Kidney (tissue), 14 donors: ENCODE data around the gene TNRC6C. TPM values are rescaled to one million over a fixed set of nuclear protein-coding genes. Genes with fewer than 3 reads are reported as not detected.

ENCODE experiments used
- DNase-seq, 5 donors: peaks; one replicate each; pipeline ENCODE4 v3.0.0-alpha.2; 2013 to 2020
- FAIRE-seq: peaks from 2 replicates; lab custom pipeline; 2012; peaks lifted over from hg19 to GRCh38; lab: Jason Lieb, UNC
- H3K27ac ChIP-seq, 2 donors: one replicate each; pipeline ENCODE4 v1.7.0; 2013; ENCODE audit warnings: low read depth in 2 of 2, low read length in 2 of 2, inconsistent platforms in 1 of 2
- H3K27me3 ChIP-seq: one replicate; pipeline ENCODE4 v1.7.1; 2013; ENCODE audit warnings: low read length, inconsistent platforms; ENCODE audit not compliant: control insufficient read depth, insufficient read depth
- H3K36me3 ChIP-seq, 3 donors: one replicate each; pipeline versions ENCODE4 v1.7.0 to v1.7.1; 2013; ENCODE audit warnings: low read length in 3 of 3, control low read depth in 1 of 3, inconsistent platforms in 1 of 3; ENCODE audit not compliant: insufficient read depth in 3 of 3, control insufficient read depth in 2 of 3
- H3K4me1 ChIP-seq, 3 donors: one replicate each; pipeline versions ENCODE4 v1.7.0 to v1.7.1; 2013; ENCODE audit warnings: low read length in 3 of 3, inconsistent platforms in 1 of 3, low read depth in 1 of 3; ENCODE audit not compliant: control insufficient read depth in 2 of 3, insufficient read depth in 2 of 3
- H3K4me3 ChIP-seq, 3 donors: one replicate each; pipeline versions ENCODE4 v1.7.0 to v1.8.1; 2013; ENCODE audit warnings: low read length in 3 of 3, control low read depth in 1 of 3, inconsistent platforms in 1 of 3
- H3K9ac ChIP-seq, 3 donors: one replicate each; pipeline versions ENCODE4 v1.7.0 to v1.7.1; 2013; ENCODE audit warnings: low read length in 3 of 3, control low read depth in 1 of 3, inconsistent platforms in 1 of 3
- H3K9me3 ChIP-seq, 3 donors: one replicate each; pipeline versions ENCODE4 v1.7.0 to v1.7.1; 2013; ENCODE audit warnings: low read length in 3 of 3, control low read depth in 1 of 3, inconsistent platforms in 1 of 3; ENCODE audit not compliant: control insufficient read depth in 2 of 3, insufficient read depth in 1 of 3
- CTCF ChIP-seq: IDR thresholded peaks from 3 replicates; pipeline ENCODE4 v1.5.1; 2012; ENCODE audit warnings: mild to moderate bottlenecking, moderate library complexity, borderline replicate concordance; ENCODE audit not compliant: insufficient read depth; ENCODE audit errors: extremely low read depth
- intact Hi-C: fragments of 100-400 bp; cut with DNase I; formaldehyde crosslinking; loops from one replicate; pipeline ENCODE4 v1.11.1; 2022
- polyA plus RNA-seq: library from polyadenylated mRNA; stranded (reverse); fragments of 350-450 nt; fragmentation: Illumina TruSeq; extraction: RNeasy Lipid Tissue Mini Kit (QIAGEN cat#74804); gene quantifications from one replicate; pipeline ENCODE4 v1.2.3, GENCODE V29; 2014; ENCODE audit warnings: low read depth, low replicate concordance; ENCODE audit not compliant: insufficient read depth
- total RNA-seq: library from RNA; stranded (reverse); fragmentation: NEBNext Ultra II Directional; extraction: Animal tissue kit (Norgen Biotek cat#: 25700); gene quantifications from one replicate; pipeline ENCODE4 v1.2.1, GENCODE V29; 2021
- donor health status: control.
- donor health status: control.
- donor health status: control.
- donor health status: control.
- donor health status: control.
- donor health status: DM: yes; HTN: yes; CAD: no.
- donor health status: Normal renal cell carcinoma (clear cell type).

Gene TNRC6C
- total and polyA plus RNA-seq, 2 donors from 2014 or later: 1.9 to 29.4 TPM

DNA sequence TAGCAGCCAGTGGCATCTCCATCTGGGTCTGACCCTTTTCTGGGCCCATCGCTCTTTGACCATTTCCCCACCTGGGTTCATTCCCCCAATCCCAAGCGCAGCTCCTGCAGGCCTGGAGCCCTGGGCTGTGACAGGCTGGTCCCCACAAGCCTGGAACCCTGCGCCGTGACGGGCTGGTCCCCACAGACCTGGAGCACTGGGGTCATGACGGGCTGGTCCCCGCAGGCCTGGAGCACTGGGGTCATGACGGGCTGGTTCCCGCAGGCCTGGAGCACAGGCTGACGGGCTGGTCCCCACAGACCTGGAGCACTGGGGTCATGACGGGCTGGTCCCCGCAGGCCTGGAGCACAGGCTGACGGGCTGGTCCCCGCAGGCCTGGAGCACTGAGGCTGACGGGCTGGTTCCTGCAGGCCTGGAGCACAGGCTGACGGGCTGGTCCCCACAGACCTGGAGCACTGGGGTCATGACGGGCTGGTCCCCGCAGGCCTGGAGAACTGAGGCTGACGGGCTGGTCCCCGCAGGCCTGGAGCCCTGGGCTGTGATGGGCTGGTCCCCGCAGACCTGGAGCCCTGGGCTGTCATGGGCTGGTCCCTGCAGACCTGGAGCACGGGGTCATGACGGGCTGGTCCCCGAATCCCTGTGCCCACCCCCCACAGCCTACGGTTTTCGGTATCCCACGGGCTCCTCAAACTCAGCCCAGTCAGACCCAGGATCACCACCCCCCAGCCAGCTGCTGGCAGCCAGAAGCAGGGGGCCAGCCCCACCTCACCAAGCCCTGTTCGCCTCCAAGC, 153.4 kb downstream of the TNRC6C start:
- Histone ChIP-seq H3K27ac (no peak overlapping the region), H3K27me3 (no peaks in the 10 kb centered on the region), H3K36me3 (peaks cover 0 to 1% (median 0%) of the 10 kb centered on the region in 3 donors), H3K4me1 (peaks cover 0 to 5% (median 0%) of the 10 kb centered on the region in 3 donors), H3K9ac (no peak overlapping the region), H3K4me3 (no peak overlapping the region), H3K9me3 (no peaks in the 10 kb centered on the region)
- no peak for TF ChIP-seq CTCF
- FAIRE-seq (no peak), DNase-seq (peak in 2 of 5 donors; percentile 60 to 71)
- intact Hi-C loops: loop anchor here (10.0 kb wide), 2 partner anchors 63 to 133 kb away; no protein-coding TSS in a partner anchor

DNA sequence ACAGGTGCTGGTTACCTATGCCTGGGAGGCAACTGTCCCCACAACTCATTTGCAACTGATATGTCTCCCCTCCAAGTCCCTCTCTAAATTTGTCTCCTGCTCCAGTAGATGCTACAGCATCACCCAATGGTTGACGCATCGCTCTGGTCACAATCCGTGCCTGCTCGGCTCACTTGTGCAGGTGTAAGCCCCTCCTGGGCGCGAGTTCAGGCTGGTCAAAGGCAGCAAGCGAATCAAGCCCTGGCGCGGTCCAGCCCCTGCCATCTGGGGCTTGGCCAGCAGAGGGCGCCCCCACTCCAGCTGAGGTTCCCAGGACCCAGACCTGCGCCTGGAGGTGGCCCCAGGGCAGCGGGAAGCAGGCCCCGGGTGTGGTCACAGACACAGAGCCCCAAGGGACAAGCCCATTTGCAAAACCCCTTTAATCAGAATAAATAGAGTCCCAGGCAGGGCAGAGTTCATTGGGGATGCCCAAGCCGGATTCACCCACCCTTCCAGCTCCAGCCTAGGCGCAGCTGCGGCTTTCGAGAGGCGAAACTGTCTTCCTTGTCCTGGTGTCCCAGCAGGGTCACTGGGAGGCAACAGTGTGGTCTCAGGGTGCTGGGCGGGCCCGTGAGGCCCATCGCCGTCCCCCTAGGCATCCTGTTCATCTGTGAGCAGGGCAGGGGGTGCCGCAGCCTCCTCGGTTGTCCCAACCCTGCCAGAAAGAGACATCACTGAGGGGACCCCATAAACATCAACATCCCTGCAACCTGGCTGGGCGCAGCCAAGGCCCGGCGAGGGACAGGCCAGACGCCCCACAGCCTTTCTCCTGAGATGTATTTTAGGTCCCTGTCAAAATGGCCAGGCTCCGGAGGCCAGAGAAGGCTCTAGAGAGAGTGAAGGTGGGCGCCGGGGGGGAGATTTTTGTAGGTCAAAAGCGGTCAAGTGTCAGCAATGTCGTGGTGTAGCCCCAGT, 154.3 kb downstream of the TNRC6C start:
- FAIRE-seq: no peak

More for the DNA sequence above, 154.3 kb downstream of the TNRC6C start:
- H3K27me3 ChIP-seq: no peaks in the 10 kb centered on the region
- H3K4me1 ChIP-seq: peaks cover 0 to 5% (median 0%) of the 10 kb centered on the region in 3 donors
- H3K9ac ChIP-seq: no peak overlapping the region
- no peaks in the 10 kb centered on the region for H3K9me3 ChIP-seq
- no peaks in the 10 kb centered on the region for H3K36me3 ChIP-seq
- intact Hi-C loops: loop anchor here (10.0 kb wide), 2 partner anchors 62 to 132 kb away; no protein-coding TSS in a partner anchor
- DNase-seq: peak; percentile 64 to 88 (median 77)
- H3K27ac ChIP-seq: no peak overlapping the region
- TF ChIP-seq CTCF: peak; percentile 98
- H3K4me3 ChIP-seq: no peak overlapping the region
